GM21619 (cell line): ENCODE results near the gene BTBD9.

ENCODE experiments used
- ATAC-seq: cut with Tn5 transposase; IDR thresholded peaks from one replicate; pipeline ENCODE4 v1.9.1; 2021; ENCODE audit not compliant: unreplicated experiment

Gene BTBD9

DNA sequence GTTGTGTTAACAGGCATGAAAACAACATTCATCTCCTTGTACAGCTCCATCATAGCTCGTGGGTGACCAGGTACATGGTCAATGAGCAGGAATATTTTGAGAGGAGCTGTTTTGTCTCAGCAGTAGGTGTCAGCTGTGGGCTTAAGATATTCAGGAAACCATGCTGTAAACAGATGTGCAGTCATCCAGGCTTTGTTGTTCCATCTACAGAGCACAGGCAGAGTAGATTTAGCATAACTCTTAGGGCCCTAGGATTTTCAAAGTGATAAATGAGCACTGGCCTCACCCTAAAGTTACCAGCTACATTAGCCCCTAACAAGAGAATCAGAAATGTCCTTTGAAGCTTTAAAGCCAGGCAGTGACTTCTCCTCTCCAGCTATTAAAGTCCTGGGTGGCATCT lies 154.2 kb downstream of the BTBD9 start:
- ATAC-seq: no peak

DNA sequence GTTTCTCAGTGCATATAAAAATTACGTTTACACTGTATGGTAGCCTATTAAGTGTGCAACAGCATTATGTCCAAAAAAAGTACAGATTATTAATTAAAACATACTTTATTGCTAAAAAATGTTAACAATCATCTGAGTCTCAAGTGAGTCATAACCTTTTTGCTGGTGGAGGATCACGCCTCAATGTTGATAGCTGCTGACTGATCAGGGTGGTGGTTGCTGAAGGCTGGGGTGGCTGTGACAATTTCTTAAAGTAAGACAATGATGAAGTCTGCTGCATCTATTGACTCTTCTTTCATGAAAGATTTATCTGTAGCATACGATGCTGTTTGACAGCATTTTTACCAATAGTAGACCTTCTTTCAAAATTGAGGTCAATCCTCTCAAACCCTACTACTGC lies 155.1 kb downstream of the BTBD9 start:
- ATAC-seq: no peak

DNA sequence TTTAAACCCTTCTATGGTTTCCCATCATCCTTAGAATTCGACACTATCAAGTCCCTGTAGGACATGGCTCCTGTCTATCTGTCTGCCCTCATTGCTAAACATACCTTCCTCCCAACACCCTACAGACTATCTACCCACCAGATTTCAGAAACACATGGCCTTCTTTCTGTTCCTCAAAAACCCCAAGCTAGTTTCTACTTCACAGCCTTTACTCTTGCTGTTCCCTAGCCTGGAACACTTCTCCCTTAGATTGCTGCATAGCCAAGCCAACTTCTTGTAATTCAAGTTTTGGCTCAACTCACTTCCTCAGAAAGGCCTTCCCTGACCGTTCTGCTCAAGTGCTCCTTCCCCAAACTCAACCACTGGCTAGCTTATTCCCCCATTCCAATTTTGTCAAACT lies 156.2 kb downstream of the BTBD9 start:
- ATAC-seq: no peak

DNA sequence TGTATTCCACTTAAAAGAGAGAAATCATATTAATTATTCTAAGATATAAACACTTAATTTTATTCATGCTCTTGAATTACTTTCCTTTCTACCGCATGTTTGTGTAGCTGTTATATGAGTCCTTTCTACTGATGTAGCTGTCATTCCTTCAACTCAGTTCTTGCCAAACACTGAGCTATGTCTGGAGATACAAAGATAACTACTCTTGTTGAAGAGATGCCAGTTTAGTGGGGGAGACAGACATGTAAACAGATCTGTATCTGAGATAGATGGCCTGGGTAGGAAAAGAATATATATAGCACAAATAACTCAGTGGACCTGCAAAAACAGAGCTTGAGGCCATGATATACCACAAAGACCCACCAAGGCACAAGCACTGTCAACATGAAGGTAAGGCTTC lies 157.3 kb downstream of the BTBD9 start:
- no peak for ATAC-seq

DNA sequence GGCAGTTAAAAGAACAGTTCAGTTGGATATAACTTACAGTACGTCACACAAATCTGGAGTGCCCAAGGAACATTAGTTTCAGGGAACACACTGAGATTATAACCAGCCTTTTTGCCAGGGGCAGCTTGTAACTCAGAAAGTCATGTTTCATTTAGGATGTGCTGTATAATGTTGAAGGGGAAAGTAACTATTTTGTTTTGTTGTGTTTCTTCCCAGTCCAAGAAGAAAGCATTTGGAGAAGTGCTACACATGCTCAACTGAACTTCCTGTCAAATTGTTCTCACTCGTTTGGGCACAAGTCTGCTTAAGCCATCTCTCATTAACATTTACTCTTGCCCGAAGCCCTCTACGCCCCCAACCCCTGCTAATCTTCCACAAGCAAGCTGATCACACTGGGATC lies 157.9 kb downstream of the BTBD9 start:
- ATAC-seq: no peak

DNA sequence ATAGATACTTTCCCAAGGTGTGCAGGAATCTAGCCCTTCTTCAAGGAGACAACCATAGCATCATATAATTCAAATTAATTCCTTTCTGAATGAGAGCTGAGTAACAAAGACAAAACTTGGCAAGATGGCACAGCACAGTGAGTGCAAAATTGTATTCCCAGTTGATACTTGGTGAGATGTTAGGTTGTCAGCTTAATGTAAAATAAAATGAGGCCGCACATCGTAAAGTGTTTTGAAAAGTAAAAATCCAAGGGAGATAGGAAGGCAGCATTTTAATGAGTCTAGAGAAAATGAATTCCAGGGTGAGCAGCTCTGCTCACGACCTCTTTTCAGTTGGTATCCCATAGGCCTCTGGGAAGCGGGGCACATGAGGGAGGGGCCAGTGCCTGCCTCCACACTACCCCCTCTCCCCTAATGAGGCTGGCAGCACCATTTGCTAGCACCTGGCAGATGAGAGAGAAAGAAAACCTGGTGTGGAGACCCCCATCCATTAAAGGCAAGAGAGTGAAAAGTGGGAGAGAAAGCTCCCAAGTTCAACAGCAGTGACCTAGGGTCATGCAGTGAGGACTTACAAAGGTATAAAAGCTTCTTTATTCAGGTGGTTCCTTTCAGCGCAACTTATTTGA lies 158.4 kb downstream of the BTBD9 start:
- no peak for ATAC-seq

DNA sequence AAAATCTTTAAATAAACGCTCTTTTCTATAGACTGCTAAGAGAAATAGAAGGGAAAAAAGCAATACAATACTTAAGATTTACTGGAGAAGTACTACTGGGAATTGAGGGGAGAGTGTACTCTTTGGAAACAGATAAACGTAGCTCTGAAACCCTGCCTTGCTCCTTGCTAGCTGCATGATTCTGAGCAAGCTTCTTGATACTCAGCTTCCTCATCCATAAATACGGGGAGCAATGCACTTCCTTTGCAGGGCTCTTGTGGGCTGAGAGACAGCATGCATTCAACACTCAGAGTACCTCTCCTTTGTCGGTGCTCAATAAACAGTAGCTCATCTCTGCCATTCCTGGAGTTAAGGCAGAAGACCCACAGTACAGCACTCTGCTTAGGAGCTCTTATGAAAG lies 159.7 kb downstream of the BTBD9 start:
- ATAC-seq: no peak

DNA sequence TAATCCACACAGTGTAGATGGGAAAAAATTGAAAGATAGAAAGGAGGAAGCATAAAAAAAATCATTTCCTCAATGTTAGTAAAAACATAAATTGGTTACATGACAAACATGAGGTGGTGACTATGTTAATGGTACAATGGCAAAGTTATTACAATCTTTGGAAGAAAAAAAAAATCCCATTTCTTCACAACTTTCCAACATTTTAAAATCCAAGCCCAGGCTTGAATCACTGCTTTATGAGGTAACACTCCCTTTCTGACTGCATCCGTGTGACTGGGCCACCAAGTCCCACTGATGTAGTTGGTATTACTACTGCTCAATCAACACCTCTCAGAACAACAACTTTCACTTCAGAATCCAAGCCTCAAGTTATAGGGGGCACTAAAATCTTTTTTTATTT lies 160.4 kb downstream of the BTBD9 start:
- no peak for ATAC-seq

DNA sequence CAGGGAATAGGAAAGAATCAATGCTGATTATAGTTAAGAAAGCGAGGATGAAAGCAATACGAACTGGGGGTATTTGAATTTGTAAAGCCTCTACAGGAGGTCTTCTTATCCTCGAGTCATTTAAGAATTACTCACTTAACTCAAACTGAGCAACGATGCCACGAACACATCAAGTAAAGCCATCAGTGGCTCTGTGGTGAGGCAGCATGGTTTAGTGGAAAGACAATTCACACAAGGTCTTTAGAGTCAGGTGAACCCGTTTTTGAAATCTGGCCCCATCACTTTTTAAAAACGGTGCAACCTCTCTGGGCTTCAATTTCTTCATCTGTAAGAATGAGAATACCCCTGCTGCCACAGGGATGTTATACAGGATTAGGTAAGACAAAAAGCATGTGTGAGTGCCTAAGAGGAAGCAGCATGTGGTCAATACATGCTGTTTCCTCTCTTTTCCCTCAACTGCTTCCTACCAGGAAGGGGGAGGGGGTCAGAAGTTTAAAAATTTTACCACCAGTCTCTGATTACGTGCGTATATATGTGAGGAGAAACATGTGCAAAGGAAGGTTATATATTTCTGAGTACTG lies 162.0 kb downstream of the BTBD9 start:
- ATAC-seq: no peak

DNA sequence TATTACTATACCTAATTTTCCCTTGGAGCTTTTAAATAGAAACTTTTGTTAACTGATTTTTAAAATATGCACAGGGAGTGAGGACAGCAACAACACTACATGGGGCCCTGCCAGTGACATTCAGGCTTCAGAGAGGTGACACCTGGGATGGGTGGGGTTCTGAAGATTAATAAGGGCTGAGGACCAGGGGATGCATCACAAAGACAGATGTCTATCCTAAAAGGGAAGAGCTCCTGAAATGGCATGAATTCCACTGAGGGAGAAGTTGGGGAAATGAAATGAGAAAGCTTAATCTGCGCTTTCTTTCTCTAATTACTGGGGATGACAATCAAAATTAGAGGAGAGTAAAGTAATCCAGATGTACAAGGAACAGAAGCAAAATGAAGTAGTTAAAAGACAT lies 162.8 kb downstream of the BTBD9 start:
- ATAC-seq: no peak

DNA sequence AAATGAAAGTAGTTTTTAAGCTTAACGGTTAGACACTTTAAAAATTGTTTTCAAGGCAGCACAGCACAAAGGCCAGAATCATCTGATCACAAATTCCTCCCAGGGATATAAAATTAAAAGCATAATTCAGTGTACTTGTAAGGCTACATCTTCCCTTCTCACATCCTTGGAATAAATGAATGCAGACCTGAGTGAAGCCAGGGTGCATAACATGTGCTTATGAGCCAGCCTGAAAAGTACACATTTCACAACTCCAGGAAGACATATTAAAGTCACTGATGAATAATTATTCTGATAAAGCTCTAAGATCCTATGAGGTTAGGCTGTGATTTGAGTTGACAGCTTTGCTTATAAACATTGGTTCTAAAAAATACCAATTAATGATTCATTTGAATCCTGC lies 163.6 kb downstream of the BTBD9 start:
- no peak for ATAC-seq

DNA sequence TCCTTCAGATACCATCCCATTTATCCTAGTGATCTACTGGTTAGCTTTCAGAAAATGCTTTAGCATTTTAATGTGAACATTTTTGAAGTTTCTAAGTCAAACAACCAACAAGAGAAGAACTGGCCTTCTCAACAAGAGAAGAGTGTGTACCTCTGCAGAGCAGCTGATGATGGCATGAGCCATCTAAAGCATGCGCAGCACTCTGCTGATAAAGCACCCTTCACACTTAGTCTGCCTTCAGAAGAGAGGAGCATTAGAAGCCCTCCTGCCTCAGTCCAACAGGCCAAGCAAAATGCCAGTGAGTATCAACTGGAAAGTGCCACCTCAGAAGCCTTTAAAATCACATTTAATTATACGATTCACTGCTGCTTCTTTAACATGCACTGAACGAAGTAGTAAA lies 169.2 kb downstream of the BTBD9 start:
- no peak for ATAC-seq

DNA sequence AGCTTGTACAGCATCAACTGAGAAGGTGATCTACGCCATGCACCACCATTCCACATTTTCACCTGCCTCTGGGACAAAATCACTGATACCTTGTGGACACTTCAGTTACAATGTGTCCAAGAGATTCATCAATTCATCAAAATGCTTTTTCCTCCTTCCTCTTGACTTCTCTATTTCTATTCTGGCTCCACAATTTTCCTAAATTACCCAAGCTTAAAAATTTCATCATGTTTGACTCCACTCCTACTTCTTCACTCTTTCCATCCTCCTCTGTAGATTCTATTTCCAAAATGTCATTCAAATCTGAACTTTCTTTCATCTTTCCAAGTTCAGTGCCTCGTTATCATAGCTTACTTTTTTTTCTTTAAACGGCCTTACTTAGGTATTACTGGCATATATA lies 172.2 kb downstream of the BTBD9 start:
- ATAC-seq: no peak

DNA sequence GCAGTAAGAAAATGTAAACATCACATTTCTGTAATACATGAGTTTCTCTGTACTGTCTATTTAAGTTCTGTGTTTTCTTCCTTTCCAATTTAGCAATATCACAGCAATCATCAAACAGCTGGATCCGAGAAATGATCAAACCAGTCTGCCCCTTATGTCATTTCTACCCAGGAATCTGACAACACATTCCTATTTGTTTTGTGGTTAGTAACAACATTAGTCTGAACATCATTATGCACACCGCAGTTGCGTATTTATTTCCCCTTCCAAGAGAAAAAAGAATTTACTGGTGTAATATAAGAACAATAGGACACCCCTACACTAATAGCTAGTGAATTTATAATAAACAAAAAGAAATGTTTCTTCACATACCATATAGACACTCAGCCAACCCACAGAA lies 179.5 kb downstream of the BTBD9 start:
- ATAC-seq: no peak

DNA sequence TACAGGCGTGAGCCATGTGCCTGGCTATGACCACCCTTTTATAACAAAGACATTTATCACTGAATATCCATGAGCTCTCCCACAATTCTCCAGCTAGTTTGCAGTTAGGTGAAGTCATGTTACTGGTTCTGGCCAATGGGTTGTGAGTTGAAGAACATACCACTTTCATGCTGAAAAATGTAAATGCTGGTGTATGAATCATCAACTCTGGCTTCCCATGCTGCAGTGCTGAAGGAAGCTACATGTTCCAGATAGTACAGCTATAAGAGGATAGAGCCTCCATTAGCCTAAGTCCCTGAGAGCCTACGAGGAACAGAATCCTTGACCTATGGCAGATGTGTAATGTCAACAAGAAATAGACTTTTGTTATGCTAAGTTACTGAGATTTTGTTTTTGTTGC lies 180.4 kb downstream of the BTBD9 start:
- ATAC-seq: no peak

DNA sequence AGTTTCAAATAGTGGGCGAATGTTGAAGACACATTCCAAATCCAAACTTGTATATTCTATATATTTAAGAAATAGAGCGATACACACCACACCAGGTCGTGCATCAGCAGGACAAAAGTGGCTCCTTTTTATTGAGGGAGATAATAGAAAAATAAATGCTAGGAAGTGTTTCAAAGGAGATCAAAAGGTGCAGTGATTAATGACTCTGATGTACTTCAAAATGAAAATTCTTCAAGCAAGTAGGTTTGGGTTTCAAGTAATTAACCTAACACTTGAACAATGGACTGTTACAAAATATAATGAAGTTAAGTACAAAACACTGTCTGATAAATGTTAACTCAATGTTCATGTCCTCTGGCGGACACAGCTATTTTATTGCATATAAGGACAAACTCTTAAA lies 185.9 kb downstream of the BTBD9 start:
- no peak for ATAC-seq

DNA sequence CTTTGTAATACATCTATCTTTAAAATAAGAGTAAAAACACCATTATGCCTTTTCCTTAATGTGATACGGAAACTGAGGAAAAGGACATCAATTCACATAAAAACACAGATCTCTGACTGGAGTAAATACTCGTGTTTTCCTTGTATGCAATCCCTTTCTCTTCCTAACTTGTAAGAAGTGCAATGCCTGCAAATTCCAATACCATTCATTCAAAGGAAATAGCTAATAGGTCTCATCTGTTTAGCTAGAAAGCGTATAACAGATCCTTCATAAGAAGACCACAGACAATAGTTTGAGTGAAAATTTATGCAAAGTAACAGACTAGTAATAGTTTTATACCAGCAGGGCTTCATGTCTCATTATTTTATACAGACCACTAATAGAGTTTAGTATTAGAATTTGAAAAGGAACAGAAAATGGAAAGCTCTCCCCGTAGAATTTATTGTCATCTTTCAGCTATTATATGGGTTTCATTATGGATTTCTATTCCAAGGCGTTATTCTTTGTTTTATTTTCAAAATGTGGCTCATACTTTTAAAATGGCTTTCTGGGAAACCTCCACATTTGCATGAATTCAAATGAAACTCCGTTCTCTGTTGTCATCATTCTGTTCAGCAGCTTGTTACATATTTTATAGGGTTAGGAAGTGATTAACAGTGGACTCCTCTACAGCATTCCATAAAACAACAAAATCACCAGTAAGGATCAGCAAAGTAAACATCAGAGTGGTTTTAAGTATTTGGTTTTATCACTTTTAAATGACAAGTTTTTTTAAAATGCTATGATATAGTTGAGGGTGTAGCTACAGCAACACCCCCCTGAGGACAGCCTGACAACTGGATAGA lies 186.7 kb downstream of the BTBD9 start:
- no peak for ATAC-seq

DNA sequence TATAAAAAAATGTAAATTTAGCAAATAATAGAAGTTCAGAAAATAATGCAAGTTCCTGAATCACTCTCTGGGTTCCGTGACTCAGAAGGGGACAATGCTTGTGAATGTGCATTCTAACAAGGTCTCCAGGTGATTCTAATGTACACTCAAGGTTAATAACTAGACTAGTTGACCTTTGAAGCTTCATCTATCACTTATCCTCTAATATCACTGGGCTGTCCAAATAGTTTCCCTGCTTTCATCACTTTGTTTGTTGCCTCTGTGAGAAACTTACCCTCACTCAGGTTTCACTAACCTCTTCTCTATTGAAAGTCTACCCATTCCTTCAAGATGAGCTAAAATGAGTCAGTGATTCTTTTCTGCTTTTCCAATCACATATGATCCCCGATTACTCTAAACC lies 189.0 kb downstream of the BTBD9 start:
- ATAC-seq: no peak

DNA sequence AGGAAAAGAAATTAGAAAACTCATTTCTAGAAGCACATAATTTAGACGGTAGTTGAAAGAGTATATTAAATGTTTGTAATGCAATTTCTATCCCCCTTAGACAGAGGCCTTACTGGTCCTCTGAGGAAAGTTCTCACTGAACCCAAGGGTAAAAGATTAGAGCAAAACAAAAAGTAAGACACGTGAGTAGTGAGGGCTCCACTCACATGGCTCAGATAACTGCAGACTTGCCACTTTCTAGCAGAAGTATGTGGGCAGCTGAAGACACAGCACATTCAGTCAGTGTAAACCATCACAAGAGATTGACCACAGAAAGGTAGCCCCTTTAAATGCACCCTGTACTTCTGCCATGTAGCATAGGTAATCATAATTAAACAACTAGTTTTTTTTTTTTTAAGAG lies 193.8 kb downstream of the BTBD9 start:
- ATAC-seq: no peak

DNA sequence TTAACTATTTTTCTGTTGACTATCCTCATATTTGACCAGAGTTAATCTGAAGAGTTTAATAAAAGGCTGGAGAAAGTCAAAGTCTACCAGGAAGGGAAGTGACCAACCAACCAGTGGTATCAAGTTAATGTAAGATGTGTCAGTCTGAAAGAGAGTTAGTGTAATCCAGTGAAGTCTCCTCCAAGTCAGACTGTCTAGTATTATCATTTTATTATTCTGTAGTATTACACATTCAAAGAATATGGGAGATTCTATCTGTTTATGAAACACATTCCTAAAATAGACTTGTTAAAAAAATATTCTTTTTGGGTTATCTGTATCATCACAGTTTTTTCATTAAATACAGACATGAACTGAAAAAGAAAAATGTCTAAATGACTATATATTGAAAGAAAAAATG lies 194.4 kb downstream of the BTBD9 start:
- ATAC-seq: no peak

DNA sequence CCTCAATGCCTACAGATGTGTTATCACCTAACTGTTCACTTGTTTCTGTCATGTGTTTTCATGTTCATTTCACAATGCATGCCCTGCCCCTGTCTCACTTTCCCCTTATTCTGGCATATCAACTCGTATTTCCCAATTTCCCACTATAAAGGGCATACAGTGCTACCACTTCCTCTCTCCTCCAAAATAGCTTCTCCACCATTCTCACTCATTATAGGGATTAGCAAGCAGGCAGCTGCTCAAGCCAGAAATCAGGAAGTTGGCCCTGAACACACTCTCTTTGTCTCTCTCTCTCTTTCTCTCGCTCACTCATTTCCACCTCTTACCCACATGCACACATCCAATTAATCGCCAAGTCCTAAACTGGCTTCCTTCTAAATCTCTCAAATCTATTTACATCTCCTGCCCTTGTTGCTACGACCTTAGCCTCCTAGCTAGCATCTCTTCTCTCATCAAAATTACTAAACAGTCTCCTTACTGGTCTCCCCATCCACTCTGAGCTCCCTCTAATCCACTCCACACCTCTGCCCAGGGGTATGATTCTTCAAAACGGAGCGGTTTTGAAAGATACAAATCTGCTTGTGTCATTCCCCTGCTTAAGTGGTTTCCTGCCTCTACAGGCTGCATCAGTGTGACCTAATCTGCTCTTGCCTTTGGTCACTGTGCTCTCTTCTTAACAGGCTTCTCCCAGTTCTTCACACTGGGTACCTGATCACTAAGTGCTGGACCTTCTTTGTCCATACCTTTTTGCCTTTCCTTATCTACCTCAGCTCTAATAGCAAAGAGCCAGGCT lies 196.2 kb downstream of the BTBD9 start:
- ATAC-seq: no peak

DNA sequence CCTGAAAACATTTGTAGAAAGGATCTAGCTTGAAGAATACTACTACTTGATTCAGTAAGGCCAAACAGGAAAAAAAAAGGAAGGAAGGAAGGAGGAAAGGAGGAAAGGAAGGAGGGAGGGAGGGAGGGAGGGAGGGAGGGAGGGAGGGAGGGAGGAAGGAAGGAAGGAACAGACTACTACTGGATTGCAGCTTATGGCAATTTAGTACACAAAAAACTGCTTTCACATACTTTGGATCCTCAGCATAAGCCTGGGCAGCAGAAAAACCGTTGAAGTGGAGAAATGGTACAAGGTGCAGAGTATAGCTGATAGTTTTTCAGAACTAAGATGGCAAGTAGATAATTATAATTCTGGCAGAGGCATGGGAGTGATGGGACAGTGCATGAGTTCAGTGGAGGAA lies 201.6 kb downstream of the BTBD9 start:
- no peak for ATAC-seq
